GM18868 (cell line): ENCODE measurements around the gene STPG1.

Experiments
- ATAC-seq: cut with Tn5 transposase; IDR thresholded peaks from one replicate; pipeline ENCODE4 v1.9.1; 2021; ENCODE audit warnings: mild to moderate bottlenecking, moderate library complexity; ENCODE audit not compliant: unreplicated experiment

The STPG1 gene

DNA sequence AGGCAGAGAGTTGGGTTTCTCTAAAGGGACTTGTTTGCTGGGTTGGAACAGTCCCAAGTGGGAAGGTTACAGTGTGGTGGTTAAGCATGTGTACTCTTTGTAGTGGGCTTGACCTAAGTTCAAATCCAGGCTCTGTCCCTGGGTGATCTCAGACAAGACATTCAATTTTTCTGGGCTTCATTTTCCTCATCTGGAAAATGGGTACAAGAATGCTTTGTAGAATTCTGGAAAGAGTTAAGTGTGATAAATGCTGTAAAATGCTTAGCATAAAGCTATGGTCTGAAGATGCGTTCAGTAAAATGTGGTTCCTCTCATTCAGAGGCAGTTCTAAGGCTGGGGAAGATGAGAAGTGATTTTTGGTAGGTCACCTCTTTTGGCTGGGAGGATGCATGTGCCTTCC is 93.6 kb downstream of the STPG1 start:
- no peak for ATAC-seq

DNA sequence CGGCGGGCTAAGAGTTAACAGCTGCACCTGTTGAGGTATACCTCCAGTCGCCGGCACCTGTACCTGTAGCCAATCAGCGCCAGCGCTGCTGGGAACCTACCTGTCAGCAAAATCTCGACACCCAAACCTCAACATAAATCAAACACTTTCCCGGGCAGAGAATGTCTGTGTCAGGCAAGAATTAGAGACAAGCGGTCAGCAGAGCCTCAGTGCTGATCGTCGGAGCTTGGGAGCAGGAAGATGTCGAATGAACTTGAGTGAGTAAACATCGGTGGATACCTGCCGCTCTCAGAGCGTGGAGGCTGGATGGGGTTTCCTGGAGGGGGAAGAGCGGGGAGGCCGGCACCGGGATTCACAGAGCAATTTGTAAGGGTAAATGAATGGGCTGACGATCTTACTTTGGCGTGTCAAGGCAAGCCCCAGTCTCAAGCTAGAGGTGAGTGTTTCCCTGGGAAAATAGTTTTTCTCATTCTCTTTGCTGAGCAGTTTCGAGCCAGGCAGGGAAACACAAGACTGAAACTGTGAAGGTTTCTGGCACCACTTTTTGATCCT is 94.2 kb downstream of the STPG1 start, which contains the start of gene GRHL3:
GRHL3 (plus strand) TSS at position 46 of the 552 bp plus-strand sequence; CDS start at position 241, 195 bp downstream.
- no peak for ATAC-seq

DNA sequence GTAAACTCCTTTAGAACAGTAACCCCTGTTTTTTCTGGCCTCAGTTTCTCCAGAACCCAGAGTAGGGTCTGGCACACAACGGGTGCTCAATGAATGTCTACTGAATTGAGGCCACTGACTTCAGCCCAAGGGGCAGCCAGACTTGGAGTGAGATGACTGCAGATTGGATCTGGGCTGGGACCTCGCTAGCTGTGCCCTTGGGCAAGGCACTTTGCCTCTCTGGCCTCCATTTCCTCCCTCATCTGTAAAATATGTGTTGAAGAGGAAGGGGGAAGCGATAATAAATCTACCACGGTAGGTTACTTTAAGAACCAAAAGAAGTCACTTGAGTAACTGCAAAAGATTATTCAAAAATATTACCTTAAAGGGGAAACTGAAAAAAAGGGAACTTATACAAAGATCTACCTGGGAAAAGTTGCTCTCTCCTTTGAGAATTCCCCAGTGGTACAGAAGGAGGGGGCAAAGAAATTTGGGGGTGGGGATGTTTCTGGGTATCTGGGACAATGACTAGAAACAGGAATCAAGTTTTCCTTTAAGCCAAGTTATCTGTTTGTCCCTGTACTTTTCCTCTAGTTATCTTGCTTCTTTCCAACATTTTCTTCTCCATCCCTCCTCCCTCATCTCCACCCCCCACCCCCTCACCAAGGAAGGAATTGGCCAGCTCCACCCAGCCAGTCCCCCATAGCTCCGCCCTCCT is 94.8 kb downstream of the STPG1 start:
- ATAC-seq = no peak

DNA sequence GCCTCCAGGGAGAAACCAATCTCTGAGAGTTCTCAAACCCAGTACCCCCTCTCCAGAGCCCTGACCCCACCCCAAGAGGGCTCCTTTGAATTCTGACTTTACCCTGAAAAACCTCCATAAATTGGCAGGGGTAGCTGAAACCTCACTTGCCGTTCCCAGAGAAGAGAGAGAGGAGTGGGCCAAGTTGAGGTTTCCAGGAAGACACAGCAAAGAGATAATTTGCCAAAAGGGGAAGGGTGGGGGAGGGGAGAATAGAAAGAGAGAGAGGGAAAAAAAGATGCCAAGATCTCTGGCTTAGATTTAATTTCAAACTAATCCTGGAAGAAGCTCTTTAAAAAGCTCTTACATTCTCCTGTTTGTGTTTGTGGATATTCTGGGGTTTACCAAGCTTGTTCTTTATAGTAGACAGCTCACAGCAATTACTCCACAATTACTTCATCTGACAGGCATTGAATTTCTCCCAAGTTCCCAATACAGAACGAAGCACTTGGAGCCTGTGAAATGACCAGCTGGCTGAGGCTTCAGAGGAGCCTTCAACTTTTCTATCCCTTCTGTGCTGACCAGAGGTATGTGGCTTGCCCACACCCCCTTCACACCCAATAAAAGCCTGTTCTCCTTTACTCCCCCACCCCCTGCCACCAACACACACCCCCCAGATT is 95.5 kb downstream of the STPG1 start:
- ATAC-seq = no peak

DNA sequence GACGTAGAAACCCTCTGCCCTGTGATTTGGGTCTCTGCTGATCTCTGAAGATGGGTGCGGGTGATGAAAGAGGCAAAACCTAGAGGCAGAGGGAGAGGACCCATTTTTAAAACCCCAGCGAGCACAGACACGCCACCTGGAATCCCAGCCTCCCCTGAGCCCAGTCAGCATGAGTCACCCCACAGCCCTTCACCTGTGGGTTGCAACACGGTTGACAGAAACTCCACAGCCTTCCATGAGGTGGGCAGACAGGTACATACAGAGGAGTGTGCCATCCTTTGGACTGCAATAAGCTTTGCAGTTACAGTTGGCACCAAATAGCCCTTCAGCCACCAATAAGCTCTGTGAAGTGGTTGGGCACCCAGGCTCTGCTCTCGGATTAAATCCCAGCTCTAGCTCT is 96.5 kb downstream of the STPG1 start:
- ATAC-seq = no peak

DNA sequence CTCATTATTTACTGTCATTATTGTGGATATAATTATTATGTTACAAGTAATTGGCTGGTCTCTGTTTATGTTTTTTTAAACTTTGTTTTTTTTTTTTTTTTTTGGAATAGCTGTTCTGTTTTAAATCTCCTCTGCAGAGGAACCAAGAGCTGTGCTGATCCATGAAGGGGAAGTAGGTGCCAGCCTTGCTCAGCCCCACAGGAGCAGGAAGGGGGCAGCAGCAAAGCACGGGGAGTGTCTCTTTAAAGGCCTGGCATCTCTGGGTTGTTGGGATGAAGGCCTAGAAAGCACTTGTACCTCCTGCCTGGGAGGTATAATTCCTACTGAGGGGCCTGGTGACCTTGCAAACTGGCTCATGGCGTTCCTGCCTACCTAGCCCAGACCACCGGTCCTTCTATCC is 96.9 kb downstream of the STPG1 start:
- no peak for ATAC-seq

DNA sequence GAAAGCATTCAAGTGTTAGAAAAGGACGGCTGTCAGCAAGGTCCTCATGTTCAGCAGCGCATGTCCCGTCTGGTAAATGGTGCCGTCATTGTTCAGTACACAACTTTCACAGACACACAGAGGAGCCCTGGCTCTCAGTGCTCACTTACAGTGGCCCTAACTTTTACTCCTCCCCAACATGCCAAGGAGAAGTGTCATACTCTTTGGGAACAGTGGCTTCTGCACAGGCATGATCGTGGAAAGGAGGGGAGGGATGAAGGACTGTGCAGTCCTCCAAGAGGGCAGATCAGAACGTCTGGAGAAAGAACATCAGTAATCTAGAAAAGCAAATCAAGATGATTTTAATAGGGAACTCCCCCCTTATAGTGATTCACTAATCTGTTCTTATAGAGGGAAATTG is 98.2 kb downstream of the STPG1 start:
- ATAC-seq = no peak

DNA sequence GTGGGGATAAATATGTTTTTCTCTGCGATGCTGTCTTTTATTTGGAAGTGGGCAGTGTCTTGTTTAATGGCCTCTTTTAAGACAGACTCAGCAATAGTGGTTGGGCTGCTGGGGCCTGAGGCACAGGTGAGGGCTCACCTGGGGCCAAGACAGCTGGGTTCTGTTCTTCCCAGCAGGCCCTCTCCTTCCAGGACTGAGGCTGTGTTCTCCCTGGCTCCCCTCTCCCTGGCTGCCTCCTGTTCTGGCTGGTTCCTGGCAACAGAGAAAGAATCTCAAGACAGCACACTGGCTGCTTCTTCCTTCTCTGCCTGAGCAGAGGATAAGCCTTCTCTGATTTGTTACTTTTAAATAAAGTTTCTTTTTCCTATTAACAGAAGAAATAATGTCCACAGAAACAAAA is 101.8 kb downstream of the STPG1 start:
- no peak for ATAC-seq

DNA sequence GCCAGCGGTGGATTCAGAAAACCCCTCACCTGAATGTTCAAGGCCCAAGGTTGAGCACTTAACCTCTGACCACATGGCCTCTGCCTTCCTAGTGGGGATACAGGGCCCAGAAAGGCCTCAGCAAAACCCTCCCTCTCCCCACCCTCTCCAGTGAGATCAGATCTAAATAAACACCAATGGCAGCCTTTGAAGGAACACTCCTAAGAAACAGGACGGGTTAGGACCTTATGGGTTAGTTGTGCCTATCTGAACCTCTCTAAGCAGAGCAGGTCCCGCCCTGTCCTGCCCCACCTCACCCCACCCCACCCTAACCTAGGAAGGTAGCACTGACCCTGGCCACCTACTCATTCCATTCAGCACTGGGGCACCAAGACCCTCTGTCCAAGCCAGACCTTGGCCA is 102.3 kb downstream of the STPG1 start:
- no peak for ATAC-seq

DNA sequence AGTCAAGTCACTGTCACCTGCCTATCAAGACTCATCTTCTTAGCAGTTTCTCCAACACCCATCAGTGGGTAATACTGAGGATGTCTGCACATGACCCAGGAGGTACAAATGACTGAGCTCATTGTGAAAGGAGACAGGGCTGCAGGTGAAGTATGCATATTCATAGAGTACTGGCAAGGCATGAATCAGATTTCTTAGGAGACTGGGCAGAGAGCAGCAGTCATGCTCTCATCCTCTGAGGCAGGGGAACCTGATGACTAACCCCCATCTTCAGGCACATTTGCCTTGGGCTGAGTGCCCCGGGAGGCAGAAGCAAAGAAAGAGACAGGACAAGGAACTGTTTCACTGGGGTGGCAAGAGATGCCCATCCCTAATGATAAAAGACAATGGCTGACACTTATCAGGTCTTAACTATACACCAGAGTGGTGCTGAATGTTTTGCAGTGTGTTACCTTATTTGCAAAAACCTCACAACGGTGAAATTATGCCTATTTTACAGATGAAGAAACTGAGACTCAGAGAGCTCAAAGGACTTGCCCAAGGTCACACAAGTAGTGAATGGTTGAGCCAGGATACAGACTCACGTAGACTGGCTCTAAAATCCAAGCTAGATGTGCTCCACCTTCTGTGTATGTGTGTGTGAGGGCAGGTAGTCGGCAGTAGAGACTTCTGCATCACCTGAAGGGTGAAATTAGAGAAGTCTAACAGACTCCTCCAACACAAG is 103.7 kb downstream of the STPG1 start:
- no peak for ATAC-seq

DNA sequence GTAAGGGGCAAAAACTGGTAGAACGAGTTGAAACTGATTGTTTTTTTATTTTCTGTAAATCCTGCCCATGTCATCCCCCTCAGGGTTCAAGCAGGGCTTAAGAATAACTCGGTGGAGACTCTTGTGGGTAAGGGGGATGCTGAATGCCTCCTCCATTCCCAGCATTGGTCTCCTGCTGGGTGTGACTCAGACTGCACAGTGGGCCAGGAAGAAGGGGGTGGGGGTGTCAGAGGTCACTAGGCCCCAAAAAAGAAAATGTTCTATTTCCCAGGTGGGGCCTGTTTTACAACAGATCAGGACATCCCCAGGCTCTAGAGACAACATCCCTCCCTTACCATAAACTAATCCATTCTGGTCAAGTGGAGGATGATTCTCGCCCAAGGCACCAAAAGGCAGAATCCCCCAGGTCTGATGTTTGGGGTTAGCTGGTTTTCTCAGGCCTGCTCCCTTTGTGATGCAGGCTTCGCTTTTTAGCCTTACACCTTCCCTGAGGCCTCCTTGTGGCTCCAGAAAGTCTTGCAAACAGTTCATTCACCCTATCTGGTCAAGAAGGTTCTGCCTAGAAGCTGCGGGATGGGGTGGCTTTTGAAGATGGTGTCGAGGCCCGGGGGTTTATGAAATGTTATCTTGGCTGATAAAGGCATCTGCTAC is 105.1 kb downstream of the STPG1 start:
- ATAC-seq = no peak
